HG03521 (cell line): Measurements from ENCODE around the gene ZBED5.
"Not testable (repeated sequence)": the region's sequence is repeated elsewhere in the genome, so short reads cannot be mapped to it uniquely, and the experiment has no call there.

Experiments used
- ATAC-seq: cut with Tn5 transposase; IDR thresholded peaks from one replicate; pipeline ENCODE4 v1.9.1; 2021; ENCODE audit warnings: mild to moderate bottlenecking, moderate library complexity; ENCODE audit not compliant: unreplicated experiment

ZBED5 gene

DNA sequence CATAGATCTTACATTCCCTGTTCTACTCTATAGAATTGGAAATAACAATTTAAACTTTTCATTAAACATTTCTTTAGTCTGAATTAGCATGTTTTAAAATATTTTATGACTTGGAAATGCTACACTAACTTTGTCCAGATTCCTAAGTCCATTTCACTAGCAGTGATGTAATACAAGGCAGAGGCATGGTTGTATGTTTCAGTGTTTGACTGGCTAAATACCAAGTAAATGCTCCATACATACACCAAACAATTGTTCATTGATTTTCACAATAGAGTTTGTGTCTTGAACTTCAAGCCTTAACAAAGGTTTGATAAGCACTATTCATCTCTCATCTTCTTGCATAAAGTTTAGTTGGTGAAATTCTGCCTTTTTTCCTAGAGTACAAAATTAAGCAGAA lies 13.5 kb downstream of the ZBED5 start:
- no peak for ATAC-seq

DNA sequence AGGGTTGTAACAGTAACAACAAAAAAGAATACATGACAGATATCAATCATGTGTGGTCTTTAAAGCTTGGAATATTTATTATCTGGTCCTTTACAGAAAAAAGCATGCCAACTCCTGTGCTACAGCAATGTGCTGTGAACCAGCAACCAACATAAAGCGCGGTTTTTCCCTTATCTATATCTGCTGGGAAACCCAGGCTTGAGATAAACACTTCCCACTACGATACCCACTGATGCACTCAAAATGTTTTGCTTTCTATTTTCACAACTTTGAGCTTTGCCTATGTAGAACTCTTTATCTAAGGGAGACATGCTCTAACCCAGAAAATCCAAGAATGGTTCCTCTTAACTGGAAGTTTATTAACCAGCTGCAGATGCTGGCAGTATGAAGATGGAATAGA lies 19.0 kb downstream of the ZBED5 start:
- no peak for ATAC-seq

DNA sequence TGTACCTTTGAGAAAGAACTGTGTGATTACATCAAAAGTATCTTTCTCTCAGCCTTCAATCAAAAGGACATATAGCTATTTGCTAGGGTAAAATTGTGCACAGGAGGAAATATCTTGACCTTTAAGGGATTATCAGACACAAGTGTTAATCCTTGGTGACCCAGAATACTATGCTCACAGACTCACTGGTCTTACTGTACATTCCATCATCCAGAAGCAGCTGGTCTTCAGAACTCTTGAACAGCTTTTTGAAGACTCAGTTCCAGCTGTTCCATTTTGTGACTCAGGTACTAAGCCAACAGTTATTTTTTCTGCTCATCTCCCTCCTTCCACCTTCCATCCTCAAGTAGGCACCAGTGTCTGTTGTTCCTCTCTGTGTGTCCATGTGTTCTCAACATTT lies 19.8 kb downstream of the ZBED5 start:
- no peak for ATAC-seq

DNA sequence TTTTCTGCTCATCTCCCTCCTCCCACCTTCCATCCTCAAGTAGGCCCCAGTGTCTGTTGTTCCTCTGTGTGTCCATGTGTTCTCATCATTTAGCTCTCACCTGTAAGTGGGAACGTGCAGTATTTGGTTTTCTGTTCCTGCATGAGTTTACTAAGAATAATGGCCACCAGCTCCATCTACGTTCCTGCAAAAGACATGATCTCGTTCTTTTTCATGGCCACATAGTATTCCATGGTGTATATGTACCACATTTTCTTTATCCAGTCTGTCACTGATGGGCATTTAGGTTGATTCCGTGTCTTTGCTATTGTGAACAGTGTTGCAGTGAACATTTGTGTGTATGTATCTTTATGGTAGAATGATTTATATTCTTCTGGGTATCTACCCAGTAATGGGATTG lies 21.0 kb downstream of the ZBED5 start:
- ATAC-seq = not testable (repeated sequence)

DNA sequence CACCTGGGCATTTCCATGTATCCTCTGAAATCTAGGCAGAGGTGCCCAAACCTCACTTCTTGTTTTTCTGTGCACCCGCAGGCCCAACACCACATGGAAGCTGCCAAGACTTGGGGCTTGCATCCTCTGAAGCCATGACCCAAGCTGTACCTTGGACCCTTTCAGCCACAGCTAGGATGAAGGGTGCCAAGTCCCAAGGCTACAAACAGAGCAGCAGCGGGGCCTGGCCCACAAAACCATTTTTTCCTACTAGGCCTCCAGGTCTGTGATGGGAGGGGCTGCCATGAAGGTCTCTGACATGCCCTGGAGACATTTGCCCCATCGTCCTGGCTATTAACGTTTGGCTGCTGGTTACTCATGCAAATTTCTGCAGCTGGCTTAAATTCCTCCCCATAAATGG lies 28.7 kb downstream of the ZBED5 start:
- no peak for ATAC-seq

DNA sequence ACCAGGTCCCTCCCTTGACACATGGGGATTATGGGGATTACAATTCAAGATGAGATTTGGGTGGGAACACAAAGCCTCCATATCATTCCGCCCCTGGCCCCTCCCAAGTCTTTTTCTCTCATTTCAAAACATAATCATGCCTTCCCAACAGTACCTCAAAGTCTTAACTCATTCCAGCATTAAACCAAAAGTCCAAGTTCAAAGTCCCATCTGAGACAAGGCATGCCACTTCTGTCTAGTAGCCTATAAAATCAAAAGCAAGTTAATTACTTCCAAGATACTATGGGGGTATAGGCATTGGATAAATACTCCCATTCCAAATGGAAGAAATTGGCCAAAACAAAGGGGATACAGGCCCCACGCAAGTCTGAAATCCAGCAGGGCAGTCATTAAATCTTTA lies 29.5 kb downstream of the ZBED5 start:
- ATAC-seq = no peak

DNA sequence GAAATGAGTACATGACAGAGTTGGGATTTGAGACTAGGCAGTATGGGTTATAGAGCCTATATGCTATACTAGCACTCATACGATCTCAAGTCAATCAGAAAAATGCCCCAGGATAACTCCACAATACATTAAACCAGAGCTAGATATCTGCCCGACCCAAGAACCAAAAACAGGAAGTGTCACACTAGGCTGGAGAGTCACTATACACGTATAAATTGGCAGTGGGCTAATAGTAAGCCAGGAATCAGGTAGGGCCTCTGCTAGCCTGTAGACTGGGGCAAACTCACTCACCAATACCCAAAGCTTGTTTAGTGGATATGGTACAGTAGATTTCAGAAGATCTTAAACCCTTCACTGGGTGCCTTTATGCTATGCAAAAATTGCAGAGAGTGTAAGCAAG lies 33.0 kb downstream of the ZBED5 start:
- ATAC-seq = peak; percentile 67

DNA sequence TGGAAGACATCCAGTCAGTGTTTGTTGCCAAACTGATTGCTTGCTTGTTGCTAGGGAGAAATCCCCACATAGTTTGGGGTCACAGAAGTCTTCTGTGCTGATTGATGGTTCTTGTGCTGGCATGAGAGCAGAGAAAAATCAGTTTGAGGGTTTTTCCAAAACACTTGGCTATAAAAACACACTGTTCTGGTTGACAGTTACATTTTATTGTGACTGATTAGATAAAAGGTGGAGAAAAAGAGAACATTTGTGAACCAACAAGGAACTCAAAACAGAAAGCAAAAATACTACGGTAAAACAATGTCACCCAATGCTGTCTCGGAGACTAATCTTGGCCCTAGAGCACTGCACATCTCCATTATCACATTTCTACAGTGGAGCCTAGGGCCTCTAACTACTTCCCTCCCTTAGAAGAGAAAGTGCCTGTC lies 34.7 kb downstream of the ZBED5 start:
- ATAC-seq = no peak

DNA sequence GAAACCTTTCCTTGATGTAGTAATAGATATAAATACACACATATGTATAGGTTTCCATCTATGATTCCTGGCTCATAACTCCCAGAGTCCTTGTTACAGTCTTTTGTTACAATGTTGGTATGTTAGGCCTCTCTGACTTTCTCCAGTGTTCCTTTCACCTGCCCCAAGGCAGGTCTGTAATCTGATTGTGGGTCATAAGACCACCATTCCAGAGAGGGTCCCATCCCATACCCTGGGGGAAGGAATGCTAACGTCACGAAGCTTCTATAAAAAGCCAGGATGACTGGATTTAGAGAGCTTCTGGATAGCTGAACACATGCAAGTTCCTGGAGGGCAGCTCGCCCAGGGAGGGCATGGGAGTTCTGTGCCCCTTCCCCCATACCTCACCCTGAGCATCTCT lies 35.4 kb downstream of the ZBED5 start:
- not testable (repeated sequence) for ATAC-seq

DNA sequence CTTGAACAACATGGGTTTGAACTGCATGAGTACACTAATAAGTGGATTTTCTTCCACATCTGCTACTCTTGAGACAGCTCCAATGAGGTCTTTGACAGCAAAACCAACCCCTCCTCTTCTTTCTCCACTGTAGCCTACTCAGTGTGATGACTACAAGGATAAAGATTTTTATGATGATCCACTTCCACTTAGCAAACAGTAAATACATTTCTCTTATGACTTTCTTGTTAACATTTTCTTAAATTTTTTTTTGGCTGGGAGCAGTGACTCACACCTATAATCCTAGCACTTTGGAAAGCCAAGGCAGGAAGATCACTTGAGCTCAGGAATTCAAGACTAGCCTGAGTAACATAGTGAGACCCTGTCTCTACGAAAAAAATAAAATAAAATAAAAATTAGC lies 39.3 kb downstream of the ZBED5 start:
- no peak for ATAC-seq

DNA sequence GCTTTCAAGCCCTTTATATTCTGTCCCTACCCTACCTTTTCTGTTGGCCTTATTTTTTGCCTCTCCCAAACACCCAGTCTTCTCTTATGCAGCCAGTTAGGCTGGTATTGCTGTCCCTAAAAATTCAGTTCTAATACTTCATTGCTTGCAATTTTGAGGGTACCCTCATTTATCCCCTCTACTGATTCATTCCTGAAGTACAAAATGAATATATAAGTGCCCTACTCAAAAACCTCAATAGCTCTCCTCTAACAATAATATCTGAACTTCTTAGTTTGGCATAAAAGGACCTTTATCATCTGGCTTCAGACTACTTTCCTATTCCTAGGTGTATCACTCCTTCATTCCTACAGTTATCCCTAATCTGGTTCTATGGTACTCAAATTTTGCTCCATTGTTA lies 43.9 kb downstream of the ZBED5 start:
- ATAC-seq = no peak

DNA sequence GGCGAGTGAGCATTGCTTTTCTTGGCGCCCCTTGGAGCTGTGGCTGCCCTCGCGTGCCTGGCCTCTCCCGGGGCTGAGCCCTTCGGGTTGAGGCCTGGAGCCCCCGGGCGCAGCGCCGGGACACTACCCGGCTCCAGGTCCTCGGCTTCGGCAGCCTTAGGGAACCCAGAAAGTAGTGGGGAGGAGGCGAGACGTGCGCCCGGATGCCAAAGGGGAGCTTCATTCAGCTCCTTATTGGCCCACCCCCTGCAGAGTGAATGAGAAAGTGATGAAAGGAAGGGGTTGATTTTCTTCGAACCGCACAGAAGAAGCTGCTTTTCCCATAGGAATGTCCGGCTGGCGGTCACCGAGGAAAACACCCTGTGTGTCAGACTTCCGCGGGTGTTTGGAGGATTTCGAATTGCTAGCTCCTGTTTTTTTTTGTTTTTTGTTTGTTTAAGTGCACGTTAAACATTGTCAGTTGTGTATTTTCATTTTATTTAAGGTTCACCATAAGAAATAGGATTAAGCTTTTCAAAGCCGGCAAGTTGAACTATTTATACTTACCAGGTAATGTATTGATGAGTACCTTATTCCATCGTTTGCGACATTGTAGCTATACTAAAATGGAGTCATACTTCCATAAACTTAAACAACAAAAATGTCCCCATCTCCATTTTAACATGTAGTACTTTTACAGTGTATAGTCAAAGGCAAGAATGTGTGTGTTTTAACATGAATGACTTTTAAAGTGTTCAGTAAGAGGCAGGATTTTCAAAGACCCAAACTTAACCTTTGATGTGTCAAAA lies 48.3 kb downstream of the ZBED5 start:
- peak; percentile 21 for ATAC-seq

DNA sequence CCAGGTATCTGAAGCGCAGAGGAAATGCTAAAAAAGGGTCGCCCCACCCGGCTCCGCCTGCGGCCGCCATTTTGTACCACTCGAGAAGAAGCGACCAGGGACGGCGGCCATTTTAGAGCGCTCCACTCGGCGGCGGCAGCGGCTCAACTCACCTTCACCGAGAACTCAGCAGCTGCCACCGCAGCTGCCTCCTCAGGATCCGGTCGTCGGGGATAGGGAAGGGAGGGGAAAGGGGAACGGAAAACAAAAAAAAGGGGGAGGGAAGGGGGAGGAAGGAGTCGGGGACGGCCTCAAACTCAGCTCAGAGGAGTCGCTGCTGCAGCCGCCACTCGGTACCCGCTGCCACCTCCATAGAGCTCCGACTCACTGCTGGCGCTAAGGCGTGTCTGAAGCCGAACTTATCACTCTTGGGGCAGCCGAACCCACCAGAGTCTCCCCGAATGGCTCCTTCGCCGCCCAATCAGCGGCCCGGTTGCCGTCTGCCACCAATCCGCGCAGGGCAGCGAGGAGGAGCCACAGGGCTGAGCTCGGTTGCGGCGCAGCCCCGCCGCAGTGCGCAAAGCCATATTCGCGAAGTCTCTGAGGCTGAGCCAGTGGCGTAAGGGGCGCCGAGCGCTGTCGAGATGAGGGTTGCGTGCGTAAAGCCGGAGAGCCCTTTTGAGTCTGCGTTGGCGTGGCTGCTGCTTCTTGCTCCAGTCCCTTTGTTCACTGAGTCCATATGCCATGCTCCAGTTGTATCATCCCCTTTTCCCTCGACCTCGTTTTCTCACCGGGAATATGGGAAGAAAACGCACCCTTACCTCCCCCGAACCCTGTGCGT lies 49.1 kb downstream of the ZBED5 start, which contains the start of gene EIF4G2:
Gene EIF4G2 (minus strand): TSS at position 374 of the 820 bp plus-strand sequence.
- peak; percentile 89 for ATAC-seq

DNA sequence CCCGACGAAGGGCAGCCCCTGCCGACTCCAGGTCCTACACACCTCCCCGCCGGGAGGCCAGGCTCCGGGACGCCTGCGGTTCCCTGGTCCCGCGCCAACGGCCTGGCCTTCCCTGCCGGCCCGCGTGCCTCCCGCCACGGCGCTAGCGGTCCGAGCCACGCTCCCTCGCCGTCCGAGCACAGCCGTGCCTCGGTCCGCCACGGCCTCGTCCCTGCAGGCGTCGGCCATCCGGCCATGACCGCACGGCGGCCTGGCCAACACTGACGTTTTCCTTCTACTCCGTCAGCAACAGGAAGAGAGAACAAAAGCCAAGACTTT lies 49.7 kb downstream of the ZBED5 start:
- peak; percentile 15 for ATAC-seq

DNA sequence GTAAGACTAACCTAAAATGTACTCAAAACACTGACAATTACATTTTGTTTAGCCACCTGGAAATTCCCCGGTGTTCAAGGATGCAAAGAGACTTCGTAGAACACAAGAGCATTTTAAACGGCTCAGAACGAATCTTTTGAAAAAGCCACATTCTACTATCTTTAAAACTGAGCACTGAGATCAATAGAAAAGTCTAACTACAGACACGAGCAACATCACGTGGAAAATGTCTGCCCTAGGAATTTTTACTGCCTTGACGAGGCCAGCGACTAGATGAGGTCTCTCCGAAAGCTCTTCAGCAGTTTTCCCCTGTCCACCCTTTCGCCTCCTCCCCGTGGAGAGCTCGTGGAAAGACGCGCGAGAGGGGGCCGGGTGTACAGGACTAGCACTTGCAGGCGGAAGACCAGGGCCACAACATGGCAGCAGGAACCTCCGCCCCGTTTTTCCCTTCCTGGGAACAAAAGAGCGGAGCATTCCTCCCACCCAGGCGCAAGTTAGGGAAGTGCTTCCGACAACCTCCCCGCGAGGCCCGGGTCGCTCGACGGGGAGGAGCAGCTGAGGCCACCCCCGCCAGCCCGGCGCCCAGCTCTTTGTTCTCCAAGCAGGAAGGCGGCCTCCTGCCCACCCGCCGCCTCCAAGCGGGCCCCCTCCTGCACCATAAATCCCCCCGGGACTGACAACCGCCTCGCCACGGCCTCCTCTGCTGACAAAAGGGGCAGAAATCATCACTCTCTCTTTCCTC lies 50.2 kb downstream of the ZBED5 start:
- peak; percentile 4 for ATAC-seq

DNA sequence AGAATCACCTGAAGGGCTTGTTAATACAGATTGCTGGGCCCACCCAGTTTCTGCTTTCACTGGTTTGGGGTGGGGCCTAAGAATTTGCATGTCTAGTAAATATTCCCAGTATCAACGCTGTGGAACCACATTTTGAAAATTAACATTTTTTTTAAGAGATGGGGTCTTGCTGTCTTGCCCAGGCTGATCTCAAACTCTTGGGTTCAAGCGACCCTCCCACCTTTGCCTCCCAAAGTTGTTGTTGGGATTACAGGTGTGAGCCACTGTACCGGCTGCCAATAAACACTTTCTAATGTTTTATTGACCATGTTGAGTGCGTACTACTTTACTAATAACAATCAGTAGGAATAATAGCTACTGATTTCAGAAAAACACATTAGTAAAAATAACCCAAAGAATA lies 51.6 kb downstream of the ZBED5 start:
- no peak for ATAC-seq

DNA sequence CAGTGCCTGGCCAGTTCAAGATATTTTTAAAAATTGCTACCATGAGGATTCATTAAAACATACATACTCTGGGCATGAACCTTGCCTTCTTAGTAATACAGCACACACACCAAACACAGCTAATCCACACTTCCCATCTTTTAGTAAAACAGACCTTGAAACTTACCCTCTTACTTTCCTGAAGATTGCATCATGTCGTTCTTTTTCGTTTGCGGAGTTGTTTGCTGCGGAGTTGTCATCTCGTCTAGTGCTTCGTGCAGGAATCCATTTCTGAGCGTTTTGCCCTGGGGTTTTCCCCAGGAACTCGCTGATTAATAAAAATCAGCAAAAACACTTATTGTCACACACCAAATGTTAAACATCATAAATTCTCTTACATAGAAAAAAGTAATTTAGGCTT lies 52.1 kb downstream of the ZBED5 start:
- ATAC-seq = no peak

DNA sequence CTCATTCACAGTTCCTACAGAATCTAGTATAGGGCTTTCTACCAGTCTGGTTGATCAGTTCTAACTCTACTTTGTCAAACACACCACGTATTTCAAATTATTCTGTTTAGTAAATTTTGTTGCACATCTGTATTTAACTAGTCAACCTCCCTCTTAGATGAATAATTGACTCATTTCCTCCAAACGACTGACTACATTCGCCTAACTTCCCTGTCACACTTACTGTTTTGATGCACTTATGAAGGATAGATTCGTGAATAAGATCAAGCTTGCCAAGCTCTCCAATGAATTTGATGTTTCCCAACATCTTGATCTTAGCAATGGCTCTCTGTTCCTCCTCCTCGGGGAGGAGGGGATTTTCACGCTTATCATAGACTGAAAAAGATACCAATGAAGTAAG lies 54.2 kb downstream of the ZBED5 start:
- no peak for ATAC-seq
